GM13976 (cell line): ENCODE data around the gene ANKRD7.
"Not testable (repeated sequence)": the region's sequence is repeated elsewhere in the genome, so short reads cannot be mapped to it uniquely, and the experiment has no call there.

Experiments used
- DNase-seq: peaks from one replicate; pipeline ENCODE4 v3.0.0; 2012; ENCODE audit warnings: low spot score
- CTCF ChIP-seq: IDR thresholded peaks from 2 replicates; pipeline ENCODE4 v1.5.1; 2012; ENCODE audit warnings: borderline replicate concordance, mild to moderate bottlenecking; ENCODE audit not compliant: insufficient read depth; ENCODE audit errors: extremely low read depth, missing control alignments, control extremely low read depth
- in situ Hi-C: fragments of 300-500 bp; cut with MboI; formaldehyde crosslinking; loops from one replicate; pipeline ENCODE4 v1.12.0; 2022; ENCODE audit warnings: low sequenced_read_pairs, mixed read lengths, inconsistent platforms; ENCODE audit not compliant: unreplicated experiment

ANKRD7 gene

GRCh38 chr7:118222591-118222990, 1.9 kb upstream of the ANKRD7 start:
- no peak for DNase-seq
- TF ChIP-seq CTCF: no peak
- in situ Hi-C loops: no loop called here

GRCh38 chr7:118232837-118233236, 8.3 kb downstream of the ANKRD7 start:
- no peak for DNase-seq
- no peak for TF ChIP-seq CTCF
- in situ Hi-C loops: no loop called here

GRCh38 chr7:118233799-118234198, 9.3 kb downstream of the ANKRD7 start:
- no peak for TF ChIP-seq CTCF
- in situ Hi-C loops: no loop called here
- DNase-seq: no peak

GRCh38 chr7:118239014-118239413, 14.5 kb downstream of the ANKRD7 start:
- in situ Hi-C loops: no loop called here
- no peak for TF ChIP-seq CTCF
- DNase-seq: no peak

GRCh38 chr7:118240320-118240719, 15.8 kb downstream of the ANKRD7 start:
- DNase-seq, in situ Hi-C loops: not testable (repeated sequence)

GRCh38 chr7:118243695-118244094, 19.2 kb downstream of the ANKRD7 start:
- no peak for DNase-seq
- TF ChIP-seq CTCF: no peak
- in situ Hi-C loops: no loop called here

- in situ Hi-C loops: no loop called here
- no peak for DNase-seq
- TF ChIP-seq CTCF: no peak
Observed at GRCh38 chr7:118245267-118246040, 20.9 kb downstream of the ANKRD7 start.
